ENCODE data around the gene SLAMF1.
"Not testable (repeated sequence)": the region's sequence is repeated elsewhere in the genome, so short reads cannot be mapped to it uniquely, and the experiment has no call there.

The SLAMF1 gene

GRCh38 chr1:160563230-160563629, 83.6 kb downstream of the SLAMF1 start:
- not testable (repeated sequence) for DNase-seq (ENCODE audit: low read depth)

GRCh38 chr1:160562745-160563144, 84.1 kb downstream of the SLAMF1 start:
- not testable (repeated sequence) for DNase-seq (ENCODE audit: low read depth)

GRCh38 chr1:160560806-160561205, 86.0 kb downstream of the SLAMF1 start:
- no peak for DNase-seq (ENCODE audit: low read depth)

GRCh38 chr1:160560045-160560705, 86.7 kb downstream of the SLAMF1 start:
- DNase-seq (ENCODE audit: low read depth) = no peak

GRCh38 chr1:160559437-160559836, 87.4 kb downstream of the SLAMF1 start:
- not testable (repeated sequence) for DNase-seq (ENCODE audit: low read depth)

- DNase-seq (ENCODE audit: low read depth) = no peak
Observed at GRCh38 chr1:160558660-160559380, 88.0 kb downstream of the SLAMF1 start.
